Stimulated activated naive CD8-positive, alpha-beta T cell treated with anti-CD3 and anti-CD28 coated beads, Interleukin-15, amount 100 ng/mL, for 72 hours (primary cell): ENCODE data around the gene CAMTA1.
A peak's percentile ranks its signal among the peaks of the same experiment; 100 is the strongest.

Source experiments
- ATAC-seq: fragments of 150-1000 bp; cut with Tn5 transposase; 2 replicates; pipeline ENCODE4 v1.10.0; 2021; ENCODE audit warnings: mild to moderate bottlenecking, moderate library complexity
- DNase-seq, 2 donors: peaks; one replicate each; pipeline ENCODE4 v3.0.0; 2021 to 2022
- H3K27ac Mint-ChIP-seq, 2 donors: one replicate each; pipeline ENCODE4 v1.8.0; 2022; ENCODE audit warnings: mild to moderate bottlenecking in 2 of 2, mixed read lengths in 2 of 2, moderate library complexity in 2 of 2
- H3K27me3 Mint-ChIP-seq: one replicate; pipeline ENCODE4 v1.8.0; 2022; ENCODE audit warnings: mixed read lengths
- H3K4me1 Mint-ChIP-seq: one replicate; pipeline ENCODE4 v1.8.0; 2022; ENCODE audit warnings: mild to moderate bottlenecking, mixed read lengths
- H3K4me3 Mint-ChIP-seq, 2 donors: one replicate each; pipeline ENCODE4 v1.8.0; 2022; ENCODE audit warnings: mild to moderate bottlenecking in 2 of 2, mixed read lengths in 2 of 2, moderate library complexity in 1 of 2
- H3K9me3 Mint-ChIP-seq, 2 donors: one replicate each; pipeline ENCODE4 v1.8.0; 2022; ENCODE audit warnings: mixed read lengths in 2 of 2

Gene CAMTA1

DNA sequence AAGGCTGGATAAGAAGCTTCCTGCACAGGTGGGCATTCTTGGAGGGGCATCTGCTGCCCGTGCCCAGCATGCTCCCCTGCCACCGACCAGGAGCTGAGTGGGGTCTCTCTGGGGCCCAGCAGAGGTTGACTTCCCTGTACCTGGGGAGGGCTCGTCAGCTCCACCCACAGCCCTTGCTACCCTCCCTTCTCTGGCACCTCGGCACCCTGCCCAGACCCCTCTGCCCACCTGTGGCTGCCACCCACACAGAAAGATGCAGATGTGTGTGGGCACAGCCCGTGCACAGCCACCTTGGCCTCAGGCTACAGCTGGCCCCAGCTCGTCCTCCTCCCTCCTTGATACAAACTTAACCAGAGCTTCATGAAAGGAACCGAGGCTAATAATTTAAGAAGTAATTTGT is 744.7 kb downstream of the CAMTA1 start:
- H3K9me3 Mint-ChIP-seq = no peaks in the 10 kb centered on the region
- H3K4me1 Mint-ChIP-seq = no peaks in the 10 kb centered on the region
- H3K4me3 Mint-ChIP-seq = no peak overlapping the region
- DNase-seq = no peak
- H3K27me3 Mint-ChIP-seq = peaks cover 29% of the 10 kb centered on the region
- no peak for ATAC-seq
- no peak overlapping the region for H3K27ac Mint-ChIP-seq

DNA sequence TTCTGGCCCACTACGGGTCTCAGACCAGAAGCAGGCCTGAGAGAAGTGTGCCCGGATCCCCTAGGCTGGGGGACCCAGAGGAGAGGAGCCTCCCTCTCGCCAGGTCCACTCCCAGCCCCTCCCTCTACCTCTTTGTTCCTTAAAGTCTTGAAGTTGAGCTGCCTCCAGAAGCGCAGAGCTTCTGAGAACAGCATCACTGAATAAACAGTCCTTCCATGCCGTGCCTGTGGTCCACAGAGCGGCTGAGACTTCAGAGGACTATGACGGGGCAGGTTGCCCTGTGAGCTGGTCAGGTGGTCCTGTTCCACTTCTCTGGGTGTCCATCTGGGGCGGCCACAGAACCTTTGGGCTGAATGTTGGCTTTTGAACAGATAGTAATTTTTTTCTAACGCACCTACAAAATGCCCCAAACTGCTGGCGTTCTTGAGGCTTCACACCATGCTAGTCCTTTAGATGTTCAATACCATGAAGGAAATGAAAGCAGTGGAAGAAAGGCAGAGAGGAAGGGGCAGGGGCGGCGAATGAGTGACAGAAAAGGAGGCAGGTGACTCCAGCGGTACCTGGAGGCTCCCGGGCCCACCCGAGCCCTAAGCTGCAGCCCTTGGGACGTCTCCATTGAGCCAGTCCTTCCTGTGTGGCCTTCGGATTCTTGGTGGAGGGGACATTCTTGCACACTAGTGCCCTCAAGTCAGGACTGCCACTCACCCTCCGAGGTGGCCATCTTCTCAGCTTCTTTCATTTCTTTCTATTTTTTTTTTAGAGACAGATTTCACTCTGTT is 746.5 kb downstream of the CAMTA1 start:
- Mint-ChIP-seq H3K4me3 (no peak overlapping the region), H3K27ac (no peak overlapping the region), H3K4me1 (no peaks in the 10 kb centered on the region), H3K9me3 (no peaks in the 10 kb centered on the region), H3K27me3 (peaks cover 29% of the 10 kb centered on the region)
- ATAC-seq = no peak
- no peak for DNase-seq

DNA sequence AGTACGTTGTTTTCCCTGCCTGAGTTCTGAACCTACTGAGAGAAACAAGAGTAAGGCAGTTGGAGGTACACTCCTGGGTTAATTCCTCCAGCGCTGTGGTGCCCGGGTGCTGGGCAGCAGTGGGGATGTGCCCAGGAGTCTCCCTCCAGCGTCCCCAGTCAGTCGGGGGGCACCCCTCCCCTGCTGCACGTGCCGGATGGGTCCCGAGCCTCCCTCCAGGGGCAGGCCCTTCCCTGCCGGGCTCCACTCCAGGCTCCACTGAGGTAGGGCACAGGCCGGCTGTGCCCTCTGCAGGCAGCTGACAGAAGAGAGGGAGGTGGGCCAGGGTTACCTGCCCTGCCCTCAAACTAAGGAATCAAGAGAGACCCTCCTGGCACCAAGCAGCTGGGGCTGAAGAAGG is 747.8 kb downstream of the CAMTA1 start:
- no peak overlapping the region for H3K4me3 Mint-ChIP-seq
- H3K27me3 Mint-ChIP-seq = peaks cover 34% of the 10 kb centered on the region
- no peaks in the 10 kb centered on the region for H3K4me1 Mint-ChIP-seq

DNA sequence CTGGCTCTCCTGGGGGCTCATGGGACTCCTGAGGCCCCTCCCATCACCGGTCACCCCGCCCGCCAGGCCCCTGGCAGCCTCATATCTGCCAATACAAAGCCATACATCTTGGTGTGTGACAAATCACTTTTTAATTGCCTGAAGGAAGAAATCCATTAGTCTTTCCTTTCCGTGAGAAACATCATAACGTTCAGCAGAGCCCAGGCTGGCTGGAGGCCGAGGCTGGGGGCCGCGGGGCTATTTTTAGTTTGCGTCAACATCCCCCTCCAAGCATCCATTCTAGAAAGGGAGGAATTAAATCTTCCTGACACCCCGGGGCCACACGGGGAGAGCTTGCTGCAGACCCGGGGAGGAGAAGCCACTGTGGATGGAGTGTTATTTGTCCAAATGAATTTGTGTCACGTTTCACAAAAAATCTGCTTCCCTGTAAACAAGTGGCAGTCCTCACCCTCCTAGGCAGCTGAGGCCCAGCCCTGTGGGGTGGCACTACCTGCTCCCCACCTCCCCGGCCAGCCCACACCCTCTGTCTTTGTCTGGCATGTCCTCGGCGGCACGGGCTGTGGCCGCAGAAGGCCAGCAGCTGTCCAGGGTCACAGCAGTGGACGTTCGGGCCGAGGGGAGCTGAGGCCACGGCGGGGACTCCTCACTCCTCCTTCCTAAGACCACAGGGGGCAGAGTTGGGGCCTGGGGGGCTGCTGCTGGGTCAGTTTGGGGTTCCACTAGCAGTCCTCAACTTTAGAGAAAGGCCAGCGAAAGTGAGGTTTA is 749.0 kb downstream of the CAMTA1 start:
- H3K9me3 Mint-ChIP-seq = no peaks in the 10 kb centered on the region
- H3K4me1 Mint-ChIP-seq = no peaks in the 10 kb centered on the region
- no peak for ATAC-seq
- no peak for DNase-seq
- peak overlapping the region in 1 of 2 donors; percentile 59 for H3K27ac Mint-ChIP-seq
- H3K27me3 Mint-ChIP-seq = peaks cover 34% of the 10 kb centered on the region
- no peak overlapping the region for H3K4me3 Mint-ChIP-seq

More for the DNA sequence above, 747.8 kb downstream of the CAMTA1 start:
- H3K9me3 Mint-ChIP-seq = no peaks in the 10 kb centered on the region
- ATAC-seq (no peak), DNase-seq (no peak)
- H3K27ac Mint-ChIP-seq = no peak overlapping the region

DNA sequence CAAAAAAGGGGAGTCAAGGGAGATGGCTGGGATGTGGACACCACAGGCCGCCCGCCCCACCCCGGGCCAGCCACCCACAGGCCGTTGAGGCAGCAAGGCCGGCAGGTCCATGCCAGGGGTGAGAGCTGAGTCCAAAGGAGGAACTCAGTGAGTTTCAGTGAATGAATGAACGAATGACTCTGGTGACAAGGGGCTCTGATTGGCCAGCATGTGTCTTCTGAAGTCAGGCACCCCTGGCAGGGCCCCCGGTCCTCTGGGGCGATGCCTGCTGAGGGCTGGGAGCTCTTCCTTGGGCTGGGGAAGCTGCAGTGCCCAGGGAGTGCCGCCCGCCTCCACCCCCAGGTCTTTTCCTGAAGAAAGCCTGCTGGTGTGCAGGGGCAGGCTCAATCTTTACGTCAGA is 749.8 kb downstream of the CAMTA1 start:
- peaks cover 34% of the 10 kb centered on the region for H3K27me3 Mint-ChIP-seq
- H3K27ac Mint-ChIP-seq = peak overlapping the region in 1 of 2 donors; percentile 48
- no peak overlapping the region for H3K4me3 Mint-ChIP-seq
- H3K9me3 Mint-ChIP-seq = no peaks in the 10 kb centered on the region
- no peak for DNase-seq
- no peak for ATAC-seq
- H3K4me1 Mint-ChIP-seq = no peaks in the 10 kb centered on the region

DNA sequence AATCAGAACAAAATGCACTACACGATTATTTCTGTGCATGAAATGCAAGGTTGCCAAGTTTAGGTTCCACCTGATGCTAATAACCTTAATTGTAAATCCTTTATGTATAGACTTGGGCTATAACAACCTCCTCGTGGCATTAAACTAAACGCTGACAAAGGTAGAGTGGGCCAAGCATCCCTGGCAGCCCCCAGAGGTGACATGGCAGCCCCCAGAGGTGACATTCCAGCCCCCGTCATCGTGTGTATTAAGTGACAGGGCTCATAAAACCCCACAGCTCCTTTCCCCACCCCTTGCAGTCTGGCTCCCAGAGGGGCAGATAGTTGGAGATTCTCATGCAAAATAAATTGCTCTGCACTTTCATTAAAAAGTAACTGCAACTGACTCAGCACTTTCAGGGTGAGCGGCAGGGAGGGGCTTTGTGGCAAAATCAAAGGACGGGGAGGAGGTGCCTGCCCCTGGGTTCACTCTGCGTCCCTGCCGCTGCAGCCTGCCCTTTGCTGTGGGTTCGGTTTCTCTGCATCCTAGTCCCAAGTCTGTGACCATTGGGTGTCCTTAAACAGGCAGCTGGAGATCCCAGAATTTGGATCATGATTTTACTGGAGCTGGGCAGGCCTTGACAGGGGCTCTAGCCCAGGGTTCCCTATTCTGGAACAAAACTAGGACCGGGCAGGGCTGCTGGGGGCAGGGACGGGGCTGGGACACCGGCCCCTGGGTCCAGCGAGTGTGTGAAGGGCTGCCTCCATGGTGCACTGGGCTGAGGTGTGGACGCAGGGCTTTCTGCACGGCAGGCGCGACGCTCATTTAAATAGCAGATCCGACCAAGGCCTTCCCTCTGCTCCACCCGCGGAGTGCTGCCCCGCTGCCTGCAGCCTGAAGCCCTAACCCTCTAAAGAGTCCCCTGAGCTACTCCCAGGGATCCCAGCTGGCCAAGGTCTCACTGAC is 751.0 kb downstream of the CAMTA1 start:
- Mint-ChIP-seq H3K4me3 (no peak overlapping the region), H3K27me3 (peaks cover 34% of the 10 kb centered on the region), H3K27ac (no peak overlapping the region), H3K4me1 (no peaks in the 10 kb centered on the region), H3K9me3 (no peaks in the 10 kb centered on the region)
- DNase-seq = no peak
- ATAC-seq = no peak

DNA sequence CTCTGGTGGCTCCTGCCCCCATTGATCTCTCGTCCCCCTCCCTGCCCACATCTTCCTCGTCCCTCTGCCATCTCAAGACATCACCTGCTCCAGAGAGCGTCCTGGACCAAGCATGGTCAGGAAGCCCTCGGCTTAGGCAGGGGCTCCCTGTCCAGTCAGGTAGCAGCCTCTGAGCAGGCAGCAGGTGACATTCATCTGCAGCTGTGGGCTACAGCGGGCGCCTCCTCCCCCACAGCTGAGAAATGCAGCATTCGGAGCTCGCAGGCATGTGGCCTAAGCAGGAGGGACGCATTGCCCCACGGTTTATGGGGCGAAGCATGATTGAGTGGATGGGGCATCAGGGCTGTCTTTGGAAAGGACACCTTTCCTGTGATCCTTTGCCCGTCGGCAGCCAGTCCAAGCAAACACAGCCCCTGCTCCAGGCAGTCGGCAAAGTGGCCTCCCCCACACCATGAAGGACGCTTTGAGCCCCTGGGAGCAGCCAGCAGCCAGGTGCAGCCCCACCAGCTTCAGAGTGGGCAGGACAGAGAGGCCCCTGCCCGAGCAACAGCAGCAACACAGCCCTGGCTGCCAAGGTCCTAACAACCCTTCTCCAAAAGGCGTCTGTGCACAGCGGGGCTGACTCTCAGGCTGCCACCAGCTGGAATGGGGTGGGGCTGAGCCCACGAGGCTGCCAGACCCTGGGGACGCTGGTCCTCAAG is 751.8 kb downstream of the CAMTA1 start:
- H3K9me3 Mint-ChIP-seq = no peaks in the 10 kb centered on the region
- ATAC-seq = no peak

DNA sequence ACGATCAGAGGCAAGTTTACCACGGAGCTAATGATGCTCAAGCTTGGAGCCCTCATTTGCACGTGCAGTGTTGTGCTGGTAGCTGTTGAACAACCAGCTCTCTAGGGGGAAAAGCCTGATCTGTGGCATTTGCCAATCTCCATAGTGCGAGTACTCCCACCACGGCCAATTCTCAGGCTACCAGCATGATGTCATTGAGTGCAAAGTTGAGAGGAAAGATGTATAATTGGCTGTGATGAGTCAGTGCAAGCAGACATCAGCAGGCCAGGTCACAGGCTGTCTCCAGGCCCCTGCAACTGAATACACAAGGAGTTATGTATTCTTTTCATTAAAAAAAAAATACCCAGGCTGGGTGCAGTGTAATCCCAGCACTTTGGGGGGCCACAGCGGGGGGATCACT is 752.8 kb downstream of the CAMTA1 start:
- Mint-ChIP-seq H3K4me3 (no peak overlapping the region), H3K9me3 (no peaks in the 10 kb centered on the region), H3K4me1 (no peaks in the 10 kb centered on the region), H3K27ac (no peak overlapping the region), H3K27me3 (peaks cover 27% of the 10 kb centered on the region)
- ATAC-seq (no peak), DNase-seq (no peak)

More for the DNA sequence above, 751.8 kb downstream of the CAMTA1 start:
- no peak overlapping the region for H3K27ac Mint-ChIP-seq
- H3K4me3 Mint-ChIP-seq = no peak overlapping the region
- DNase-seq = no peak
- peaks cover 34% of the 10 kb centered on the region for H3K27me3 Mint-ChIP-seq
- H3K4me1 Mint-ChIP-seq = no peaks in the 10 kb centered on the region

DNA sequence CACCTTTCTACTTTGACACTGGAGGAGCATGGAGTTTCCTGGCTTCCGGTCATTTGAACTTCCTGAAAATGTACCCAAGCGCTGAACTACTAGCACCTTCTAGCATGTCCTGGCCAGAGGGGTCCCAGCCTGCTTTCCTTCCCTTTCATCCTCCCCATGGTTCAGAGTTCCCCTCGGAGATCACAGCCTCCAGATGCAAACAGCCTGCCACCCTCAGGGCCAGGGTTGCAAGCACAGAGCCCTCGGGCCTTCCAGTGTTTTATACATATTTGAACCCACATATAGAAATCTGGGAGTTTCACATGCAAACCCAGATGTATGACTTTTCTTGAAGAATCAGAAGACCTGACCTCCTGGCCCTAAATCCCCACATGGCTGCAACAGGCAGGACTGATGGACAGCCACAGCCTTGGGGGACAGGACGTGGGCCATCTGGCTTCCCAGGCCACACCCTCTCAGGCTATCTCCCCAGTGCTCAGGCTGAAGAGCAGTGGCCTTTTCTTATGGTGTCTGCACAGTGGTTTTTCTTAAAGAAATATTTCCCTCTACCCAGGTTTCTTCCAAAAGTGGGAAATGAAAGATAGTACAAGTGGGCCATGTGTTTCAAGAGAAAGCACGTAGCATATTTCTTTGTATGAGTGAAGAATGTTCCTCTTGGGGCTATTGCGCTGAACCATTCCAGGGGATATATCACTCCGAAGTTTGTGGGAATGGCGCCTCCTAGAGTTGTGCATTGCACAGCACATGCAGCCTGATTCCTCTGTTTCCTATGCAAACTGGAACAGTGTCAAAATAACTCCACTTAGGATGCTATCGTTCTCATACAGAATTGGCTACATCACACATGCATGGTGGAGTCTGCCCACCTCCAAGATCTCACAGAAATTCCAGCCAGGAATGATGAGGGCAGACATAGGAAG is 753.9 kb downstream of the CAMTA1 start:
- ATAC-seq (no peak), DNase-seq (no peak)
- Mint-ChIP-seq H3K27ac (no peak overlapping the region), H3K9me3 (no peaks in the 10 kb centered on the region), H3K4me3 (no peak overlapping the region), H3K27me3 (peaks cover 18% of the 10 kb centered on the region), H3K4me1 (no peaks in the 10 kb centered on the region)

DNA sequence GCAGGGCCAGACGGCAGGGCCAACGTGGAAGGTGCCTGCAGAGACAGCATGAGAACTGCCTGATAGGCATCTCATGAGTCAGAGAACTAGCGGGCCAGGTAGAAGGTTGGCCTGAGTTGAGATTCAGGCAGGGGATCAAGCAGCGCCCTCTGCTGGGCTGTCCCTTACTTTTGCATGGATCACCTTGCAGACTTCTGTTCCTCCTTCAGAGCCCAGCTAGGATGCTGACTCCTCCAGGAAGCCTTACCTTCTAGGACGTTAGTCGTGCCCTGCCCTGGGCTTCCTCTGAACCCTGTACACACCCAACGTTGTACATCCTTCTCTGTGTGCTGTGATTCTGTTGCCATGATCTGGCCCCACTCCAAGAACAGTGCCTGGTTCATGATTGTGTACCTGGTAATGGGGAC is 754.5 kb downstream of the CAMTA1 start:
- ATAC-seq = no peak
- H3K27me3 Mint-ChIP-seq = peaks cover 18% of the 10 kb centered on the region
- no peaks in the 10 kb centered on the region for H3K4me1 Mint-ChIP-seq
- H3K4me3 Mint-ChIP-seq = no peak overlapping the region
- no peak overlapping the region for H3K27ac Mint-ChIP-seq
- DNase-seq = no peak
- H3K9me3 Mint-ChIP-seq = no peaks in the 10 kb centered on the region

DNA sequence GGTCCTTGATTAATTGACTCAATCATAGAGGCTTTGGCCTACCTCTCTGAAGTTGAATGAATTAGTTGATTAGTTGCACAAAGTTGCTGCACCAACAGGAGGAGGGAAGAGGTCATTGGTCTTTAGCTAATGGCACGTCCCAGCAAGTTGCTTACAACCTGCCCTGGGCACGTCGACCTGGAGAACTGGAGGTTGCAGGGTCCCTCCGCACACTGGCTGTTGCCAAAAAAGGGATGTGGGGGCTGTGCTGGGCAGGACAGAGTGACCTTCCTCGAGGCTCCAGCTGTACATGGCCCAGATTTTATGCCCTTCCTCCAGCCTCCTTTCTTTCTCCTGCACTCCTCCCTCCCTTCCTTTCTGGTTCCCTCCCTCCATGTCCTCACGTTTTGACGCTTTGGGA is 755.6 kb downstream of the CAMTA1 start:
- no peak overlapping the region for H3K27ac Mint-ChIP-seq
- no peak overlapping the region for H3K4me3 Mint-ChIP-seq
- no peaks in the 10 kb centered on the region for H3K9me3 Mint-ChIP-seq
- H3K27me3 Mint-ChIP-seq = peaks cover 15% of the 10 kb centered on the region
- no peaks in the 10 kb centered on the region for H3K4me1 Mint-ChIP-seq
- DNase-seq = no peak
- no peak for ATAC-seq

DNA sequence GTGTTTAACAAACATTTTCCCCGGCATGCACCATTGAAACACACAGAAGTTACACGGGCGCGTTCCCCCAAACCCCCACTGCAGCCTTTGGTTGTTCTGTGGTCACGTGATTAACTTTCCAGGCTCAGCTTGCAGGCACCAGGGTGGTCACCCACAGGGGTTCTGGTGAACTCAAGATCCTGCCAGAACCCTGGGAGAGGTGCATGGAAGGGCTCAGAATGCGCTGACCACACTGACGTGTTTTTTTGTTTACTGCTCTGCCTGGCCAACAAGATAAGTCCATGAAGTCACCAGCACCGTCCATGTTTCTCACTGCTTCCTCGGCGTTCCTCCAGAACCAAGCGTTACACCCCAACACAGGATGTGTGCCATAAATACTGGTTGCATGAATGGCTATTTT is 756.4 kb downstream of the CAMTA1 start:
- Mint-ChIP-seq H3K4me1 (no peaks in the 10 kb centered on the region), H3K4me3 (no peak overlapping the region), H3K27me3 (peaks cover 15% of the 10 kb centered on the region), H3K9me3 (no peaks in the 10 kb centered on the region), H3K27ac (no peak overlapping the region)
- DNase-seq = no peak
- no peak for ATAC-seq

DNA sequence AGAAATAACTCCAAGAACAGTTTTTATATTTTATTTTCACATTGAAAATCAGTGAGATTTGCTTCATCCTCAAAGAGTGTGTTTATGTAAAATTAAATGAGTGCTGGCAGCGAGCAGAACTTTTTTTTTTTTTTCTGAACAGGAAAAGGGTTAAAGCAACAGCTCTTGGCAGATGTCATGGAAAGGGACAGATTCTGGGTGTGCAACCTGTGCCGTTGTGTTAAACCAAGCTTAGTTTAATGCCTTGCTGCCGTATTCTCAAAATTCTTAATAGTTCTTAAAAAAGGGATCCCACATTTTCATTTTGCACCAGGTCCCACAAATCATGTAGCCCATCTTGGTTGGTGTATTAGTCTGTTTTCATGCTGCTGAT is 758.5 kb downstream of the CAMTA1 start:
- no peak overlapping the region for H3K27ac Mint-ChIP-seq
- ATAC-seq (no peak), DNase-seq (no peak)
- H3K4me1 Mint-ChIP-seq = peaks cover 5% of the 10 kb centered on the region
- H3K9me3 Mint-ChIP-seq = no peaks in the 10 kb centered on the region
- H3K27me3 Mint-ChIP-seq = peaks cover 9% of the 10 kb centered on the region
- H3K4me3 Mint-ChIP-seq = no peak overlapping the region
